Measurements from ENCODE around the gene C14orf119. TPM values are rescaled to one million over a fixed set of nuclear protein-coding genes. Genes with fewer than 3 reads are reported as not detected.
A peak's percentile ranks its signal among the peaks of the same experiment; 100 is the strongest.

C14orf119 gene
- total RNA-seq: 10 to 100 TPM in 4 of 5 experiments, 1 to 10 TPM in 1; 6.0 to 49.9 (median 43.4) TPM
- 100 to 1,000 TPM in 1 of 2 donors, 10 to 100 TPM in 1; 80.4 to 169 TPM for polyA plus RNA-seq
- total RNA-seq: 9.4 reads per million, percentile 34 among the genes with 10 or more reads in this experiment

GRCh38 chr14:23095196-23096108, at the start of gene C14orf119:
Gene C14orf119 (plus strand): TSS chr14:23095505. CDS start chr14:23097659, 2,154 bp downstream.
- ChIA-PET CTCF (interaction anchor here (0.6 to 3.2 kb wide), 12 partner anchors 8 to 1569 kb away, joined by 3 to 25 read pairs (median 5); partner anchors contain the start of genes CEBPE, PABPN1 and SALL2), POLR2A (interaction anchor here (0.6 to 5.1 kb wide), 44 partner anchors 9 to 1819 kb away, joined by 3 to 75 read pairs (median 4); partner anchors contain the start of genes AJUBA, AP1G2, CEBPE and CIROP)
- H3K27ac Mint-ChIP-seq: no peak within 1 kb of the TSS
- H3K4me1 Mint-ChIP-seq: peaks cover 3 to 63% (median 33%) of the 10 kb centered on the region in 7 donors
- Histone ChIP-seq H3K9me3 (ENCODE audit: control insufficient read depth in 2 of 3, low read length in 3 of 3) (no peaks in the 10 kb centered on the region), H3K36me3 (ENCODE audit: control insufficient read depth in 2 of 3, insufficient read depth in 3 of 3, low read length in 3 of 3) (peaks cover 8 to 33% (median 15%) of the 10 kb centered on the region in 3 experiments), H3K4me1 (ENCODE audit: control insufficient read depth in 2 of 2, insufficient read depth in 2 of 2, low read length in 2 of 2) (peaks cover 26 to 32% of the 10 kb centered on the region in 2 donors), H3K27ac (ENCODE audit: low read depth, low read length) (peak within 1 kb of the TSS; percentile 97), H3K4me3 (ENCODE audit: low read length) (peak within 1 kb of the TSS; percentile 88), H3K27me3 (ENCODE audit: control insufficient read depth in 2 of 2, insufficient read depth in 2 of 2, low read length in 2 of 2) (no peaks in the 10 kb centered on the region)
- DNase-seq (peak in 8 of 9 donors; percentile 88 to 100 (median 100)), ATAC-seq (peak; percentile 93)
- H3K9me3 Mint-ChIP-seq: peaks cover 0 to 1% (median 0%) of the 10 kb centered on the region in 11 donors
- no peaks in the 10 kb centered on the region for H3K27me3 Mint-ChIP-seq
- no peak within 1 kb of the TSS for H3K4me3 Mint-ChIP-seq
- intact Hi-C loops (cut with micrococcal nuclease): loop anchor here (1.0 to 10.0 kb wide), 21 partner anchors 24 to 1828 kb away; partner anchors contain the start of genes DCAF11 (in 2 of the 2), HOMEZ (in 2 of the 2), NGDN (in 2 of the 2) and NRL (in 2 of the 2)
- peaks cover 3 to 38% (median 21%) of the 10 kb centered on the region in 5 donors for H3K36me3 Mint-ChIP-seq

DNA sequence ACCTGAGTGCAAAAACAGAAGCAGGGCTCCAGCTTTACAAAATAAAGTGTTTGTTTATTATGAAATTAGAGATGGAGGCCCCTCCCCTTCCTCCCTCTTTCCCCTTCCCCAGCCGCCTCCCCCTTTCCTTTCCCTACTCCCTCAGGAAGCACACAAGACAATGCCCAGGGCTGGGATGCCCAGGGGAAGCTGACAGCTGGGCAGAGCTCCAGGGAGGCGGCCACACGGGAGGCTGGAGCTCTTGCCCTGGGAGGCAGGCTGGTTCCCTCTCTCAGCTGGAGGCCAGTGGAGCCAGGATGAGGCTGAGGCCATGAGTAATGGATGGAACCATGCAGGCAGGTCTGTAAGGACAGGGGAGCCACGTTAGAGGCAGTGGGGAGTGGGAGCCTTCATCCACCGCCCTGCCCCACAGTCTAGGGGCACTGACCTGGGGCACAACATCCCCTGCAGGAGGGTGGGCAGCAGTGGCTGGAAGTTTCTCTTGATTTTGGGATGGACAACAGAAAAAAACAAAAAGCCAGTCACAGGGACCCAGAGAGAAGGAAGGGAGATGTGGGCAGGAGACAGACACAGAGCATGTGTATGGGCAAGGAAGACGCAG, 48.2 kb upstream of the C14orf119 start:
- intact Hi-C loops (cut with micrococcal nuclease): no loop called here
- ChIA-PET POLR2A (no interaction called here), CTCF (interaction anchor here (1.0 kb wide), 1 partner anchor 136 kb away, joined by 3 read pairs; no protein-coding TSS in a partner anchor)
- no peak for ATAC-seq
- Histone ChIP-seq H3K4me1 (ENCODE audit: control insufficient read depth in 2 of 2, insufficient read depth in 2 of 2, low read length in 2 of 2) (no peaks in the 10 kb centered on the region), H3K9me3 (ENCODE audit: control insufficient read depth in 2 of 3, low read length in 3 of 3) (no peaks in the 10 kb centered on the region), H3K4me3 (ENCODE audit: low read length) (no peak overlapping the region), H3K27ac (ENCODE audit: low read depth, low read length) (no peak overlapping the region), H3K36me3 (ENCODE audit: control insufficient read depth in 2 of 3, insufficient read depth in 3 of 3, low read length in 3 of 3) (no peaks in the 10 kb centered on the region), H3K27me3 (ENCODE audit: control insufficient read depth in 2 of 2, insufficient read depth in 2 of 2, low read length in 2 of 2) (no peaks in the 10 kb centered on the region)
- Mint-ChIP-seq H3K9me3 (peaks cover 0 to 3% (median 0%) of the 10 kb centered on the region in 11 donors), H3K4me3 (no peak overlapping the region), H3K4me1 (peaks cover 0 to 9% (median 0%) of the 10 kb centered on the region in 7 donors), H3K27me3 (peaks cover 0 to 5% (median 0%) of the 10 kb centered on the region in 5 donors), H3K36me3 (peaks cover 0 to 4% (median 4%) of the 10 kb centered on the region in 5 donors), H3K27ac (peak overlapping the region in 3 of 9 donors; percentile 29 to 65 (median 39))
- no peak for DNase-seq

DNA sequence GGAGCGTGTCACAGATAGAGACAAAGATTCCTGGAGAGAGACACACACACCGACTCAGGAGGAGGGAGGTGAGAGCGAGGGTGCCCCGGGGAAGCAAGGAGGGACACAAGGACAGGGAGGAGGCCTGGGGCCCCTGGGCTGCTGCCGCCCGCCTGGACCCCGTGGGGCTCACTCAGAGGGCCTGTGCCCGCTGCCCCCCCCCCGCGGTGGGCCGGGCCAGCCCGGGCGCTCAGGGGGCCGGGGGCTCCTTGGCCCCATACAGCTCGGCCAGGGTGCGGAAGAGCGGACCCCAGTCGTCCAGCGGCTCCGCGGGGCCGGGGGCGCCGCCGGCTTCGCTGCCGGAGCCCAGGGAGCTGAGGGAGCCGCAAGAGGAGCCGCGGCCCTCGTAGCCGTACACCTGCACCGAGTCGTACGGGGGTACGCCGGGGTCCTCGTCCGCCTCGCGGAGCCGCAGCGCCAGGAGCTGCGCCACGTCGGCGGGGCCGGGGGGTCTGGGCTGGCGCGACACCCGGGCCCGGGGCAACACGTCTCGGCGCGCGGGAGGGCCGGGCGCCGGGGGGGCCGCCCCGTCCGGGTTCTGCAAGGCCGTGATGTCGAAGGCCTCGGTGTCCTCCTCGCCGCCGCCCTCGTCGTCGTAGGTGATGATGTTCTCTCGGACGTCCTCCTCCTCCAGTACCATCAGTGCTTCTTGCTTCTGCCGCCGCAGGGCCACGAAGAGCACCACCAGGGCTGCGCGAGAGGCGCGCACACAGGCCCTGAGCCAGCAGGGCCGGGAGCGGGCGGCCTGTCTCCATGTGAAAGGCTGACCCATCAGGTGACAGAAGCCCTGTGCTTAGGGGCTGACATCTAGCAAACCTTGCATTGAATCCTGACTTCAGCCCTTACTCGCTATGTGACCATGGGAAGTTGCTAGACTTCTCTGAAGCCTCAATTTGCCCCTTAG, 47.3 kb upstream of the C14orf119 start:
- H3K27me3 ChIP-seq (ENCODE audit: control insufficient read depth in 2 of 2, insufficient read depth in 2 of 2, low read length in 2 of 2): no peaks in the 10 kb centered on the region
- Mint-ChIP-seq H3K36me3 (peaks cover 0 to 4% (median 4%) of the 10 kb centered on the region in 5 donors), H3K27ac (peak overlapping the region in 3 of 9 donors; percentile 29 to 65 (median 39))

GRCh38 chr14:23049011-23049410, 46.3 kb upstream of the C14orf119 start:
- ATAC-seq (no peak), DNase-seq (no peak)
- Mint-ChIP-seq H3K9me3 (peaks cover 0 to 3% (median 0%) of the 10 kb centered on the region in 11 donors), H3K36me3 (peaks cover 0 to 4% (median 4%) of the 10 kb centered on the region in 5 donors), H3K27ac (no peak overlapping the region), H3K27me3 (peaks cover 0 to 5% (median 0%) of the 10 kb centered on the region in 5 donors), H3K4me1 (peaks cover 0 to 9% (median 0%) of the 10 kb centered on the region in 7 donors), H3K4me3 (no peak overlapping the region)
- Histone ChIP-seq H3K9me3 (ENCODE audit: control insufficient read depth in 2 of 3, low read length in 3 of 3) (no peaks in the 10 kb centered on the region), H3K4me3 (ENCODE audit: low read length) (no peak overlapping the region), H3K36me3 (ENCODE audit: control insufficient read depth in 2 of 3, insufficient read depth in 3 of 3, low read length in 3 of 3) (no peaks in the 10 kb centered on the region), H3K27ac (ENCODE audit: low read depth, low read length) (no peak overlapping the region), H3K4me1 (ENCODE audit: control insufficient read depth in 2 of 2, insufficient read depth in 2 of 2, low read length in 2 of 2) (no peaks in the 10 kb centered on the region), H3K27me3 (ENCODE audit: control insufficient read depth in 2 of 2, insufficient read depth in 2 of 2, low read length in 2 of 2) (no peaks in the 10 kb centered on the region)
- CTCF ChIA-PET: interaction anchor here (2.1 kb wide), 1 partner anchor 55 kb away, joined by 10 read pairs; no protein-coding TSS in a partner anchor
- intact Hi-C loops (cut with micrococcal nuclease): no loop called here
- POLR2A ChIA-PET: interaction anchor here (0.6 to 1.0 kb wide), 2 partner anchors 10 to 18 kb away, joined by 3 read pairs; no protein-coding TSS in a partner anchor

More for the DNA sequence above, 47.3 kb upstream of the C14orf119 start:
- ATAC-seq: no peak
- intact Hi-C loops (cut with micrococcal nuclease): no loop called here
- peaks cover 0 to 3% (median 0%) of the 10 kb centered on the region in 11 donors for H3K9me3 Mint-ChIP-seq
- H3K36me3 ChIP-seq (ENCODE audit: control insufficient read depth in 2 of 3, insufficient read depth in 3 of 3, low read length in 3 of 3): no peaks in the 10 kb centered on the region
- H3K27ac ChIP-seq (ENCODE audit: low read depth, low read length): no peak overlapping the region
- no peaks in the 10 kb centered on the region for H3K4me1 ChIP-seq (ENCODE audit: control insufficient read depth in 2 of 2, insufficient read depth in 2 of 2, low read length in 2 of 2)
- peaks cover 0 to 9% (median 0%) of the 10 kb centered on the region in 7 donors for H3K4me1 Mint-ChIP-seq
- peaks cover 0 to 5% (median 0%) of the 10 kb centered on the region in 5 donors for H3K27me3 Mint-ChIP-seq
- H3K9me3 ChIP-seq (ENCODE audit: control insufficient read depth in 2 of 3, low read length in 3 of 3): no peaks in the 10 kb centered on the region
- ChIA-PET CTCF (interaction anchor here (0.6 to 2.1 kb wide), 3 partner anchors 54 to 135 kb away, joined by 3 to 10 read pairs (median 3); no protein-coding TSS in a partner anchor), POLR2A (no interaction called here)
- H3K4me3 Mint-ChIP-seq: no peak overlapping the region
- H3K4me3 ChIP-seq (ENCODE audit: low read length): no peak overlapping the region
- DNase-seq: no peak

DNA sequence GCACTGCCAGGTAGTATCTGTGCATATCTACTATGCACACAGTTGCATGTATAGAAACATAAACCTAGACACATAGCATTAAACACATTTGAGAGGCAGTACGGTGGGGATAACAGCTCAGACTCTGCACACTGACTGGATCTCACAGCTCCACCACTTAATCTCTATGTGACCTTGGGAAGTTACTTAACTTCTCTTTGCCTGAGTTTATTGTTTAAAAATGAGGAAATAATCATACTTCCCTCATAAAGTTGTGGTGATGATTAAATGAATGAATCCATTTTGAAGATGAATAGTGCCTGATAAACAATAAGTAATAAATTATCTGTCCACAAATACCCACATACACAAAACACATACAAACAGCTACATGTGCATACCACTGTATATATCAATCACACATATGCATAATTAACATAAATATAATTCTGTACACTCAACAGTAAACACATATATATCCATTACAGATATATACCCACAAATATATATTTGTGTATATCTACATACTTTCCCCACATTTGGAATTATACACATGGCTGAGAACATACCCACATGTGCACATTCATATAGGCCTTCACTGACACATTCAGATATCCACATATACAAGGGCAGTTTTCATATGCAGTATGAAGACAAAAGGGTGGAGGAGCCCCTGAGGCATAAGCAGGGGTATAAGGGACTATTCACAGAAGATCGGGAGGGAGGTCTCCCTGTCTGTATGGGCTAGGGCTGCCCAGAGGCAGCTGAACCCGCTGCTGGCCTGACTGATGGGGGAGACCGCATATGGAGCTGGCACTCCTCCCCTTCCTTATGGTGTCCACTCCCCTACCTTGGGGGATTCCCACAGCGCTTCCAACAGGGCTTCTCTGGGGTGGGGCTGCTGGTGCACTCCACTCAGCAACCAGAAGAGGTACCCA, 43.9 kb upstream of the C14orf119 start:
- DNase-seq (no peak), ATAC-seq (no peak)
- H3K4me3 ChIP-seq (ENCODE audit: low read length): no peak overlapping the region
- peaks cover 4 to 15% (median 7%) of the 10 kb centered on the region in 7 donors for H3K4me1 Mint-ChIP-seq
- intact Hi-C loops (cut with micrococcal nuclease): loop anchor here in 1 of 2 donors (10.0 kb wide), 1 partner anchor 227 kb away; the partner anchor contains the start of gene MRPL52
- no peak overlapping the region for H3K27ac Mint-ChIP-seq
- ChIA-PET POLR2A (interaction anchor here (0.8 to 1.9 kb wide), 2 partner anchors 44 to 71 kb away, joined by 3 to 6 read pairs; no protein-coding TSS in a partner anchor), CTCF (interaction anchor here (0.6 to 1.9 kb wide), 4 partner anchors 9 to 65 kb away, joined by 3 to 5 read pairs (median 4); no protein-coding TSS in a partner anchor)
- no peaks in the 10 kb centered on the region for H3K27me3 ChIP-seq (ENCODE audit: control insufficient read depth in 2 of 2, insufficient read depth in 2 of 2, low read length in 2 of 2)
- peaks cover 2% of the 10 kb centered on the region in 2 donors for H3K4me1 ChIP-seq (ENCODE audit: control insufficient read depth in 2 of 2, insufficient read depth in 2 of 2, low read length in 2 of 2)
- H3K9me3 ChIP-seq (ENCODE audit: control insufficient read depth in 2 of 3, low read length in 3 of 3): no peaks in the 10 kb centered on the region
- H3K27me3 Mint-ChIP-seq: peaks cover 0 to 7% (median 0%) of the 10 kb centered on the region in 5 donors
- no peaks in the 10 kb centered on the region for H3K36me3 ChIP-seq (ENCODE audit: control insufficient read depth in 2 of 3, insufficient read depth in 3 of 3, low read length in 3 of 3)
- no peak overlapping the region for H3K4me3 Mint-ChIP-seq
- H3K9me3 Mint-ChIP-seq: peaks cover 0 to 3% (median 0%) of the 10 kb centered on the region in 11 donors
- H3K36me3 Mint-ChIP-seq: peaks cover 0 to 4% (median 4%) of the 10 kb centered on the region in 5 donors
- no peak overlapping the region for H3K27ac ChIP-seq (ENCODE audit: low read depth, low read length)
